Smooth muscle cell (in vitro differentiated cells): ENCODE measurements around the gene SLC5A10. TPM values are rescaled to one million over a fixed set of nuclear protein-coding genes. Genes with fewer than 3 reads are reported as not detected.
"Not testable (repeated sequence)": the region's sequence is repeated elsewhere in the genome, so short reads cannot be mapped to it uniquely, and the experiment has no call there.

Experiments used
- DNase-seq: peaks from one replicate; lab custom pipeline; 2025; ENCODE audit not compliant: unreplicated experiment; lab: John Stamatoyannopoulos, UW
- H2AFZ ChIP-seq: fragments of 200-600 bp; sonication (generic); 2 replicates; pipeline ENCODE4 v1.6.0; 2016; ENCODE audit warnings: antibody characterized with exemption, low read depth, mild to moderate bottlenecking
- H3F3A ChIP-seq: fragments of 200-600 bp; sonication (generic); 2 replicates; pipeline ENCODE4 v1.6.0; 2017; ENCODE audit warnings: antibody characterized with exemption, low read depth
- H3K27ac ChIP-seq: fragments of 200-600 bp; sonication (generic); 2 replicates; pipeline ENCODE4 v1.5.1; 2016; ENCODE audit warnings: low read depth, mild to moderate bottlenecking
- H3K27me3 ChIP-seq: fragments of 200-600 bp; sonication (generic); 2 replicates; pipeline ENCODE4 v1.6.1; 2016; ENCODE audit warnings: low read depth, mild to moderate bottlenecking
- H3K36me3 ChIP-seq: fragments of 200-600 bp; sonication (generic); 2 replicates; pipeline ENCODE4 v1.5.1; 2016; ENCODE audit warnings: low read depth
- H3K4me1 ChIP-seq: fragments of 200-600 bp; sonication (generic); 2 replicates; pipeline ENCODE4 v1.5.1; 2016; ENCODE audit warnings: low read depth
- H3K4me2 ChIP-seq: fragments of 200-600 bp; sonication (generic); 2 replicates; pipeline ENCODE4 v1.6.0; 2016; ENCODE audit warnings: mild to moderate bottlenecking
- H3K4me3 ChIP-seq: fragments of 200-600 bp; sonication (generic); 2 replicates; pipeline ENCODE4 v1.5.1; 2016; ENCODE audit warnings: mild to moderate bottlenecking
- H3K79me2 ChIP-seq: fragments of 200-600 bp; sonication (generic); 2 replicates; pipeline ENCODE4 v1.6.0; 2016; ENCODE audit warnings: low read depth, mild to moderate bottlenecking
- H3K9ac ChIP-seq: fragments of 200-600 bp; sonication (generic); 2 replicates; pipeline ENCODE4 v1.6.0; 2016; ENCODE audit warnings: low read depth
- H3K9me3 ChIP-seq: fragments of 200-600 bp; sonication (generic); replicated peaks from 2 replicates; pipeline ENCODE4 v1.5.1; 2016; ENCODE audit warnings: low read depth
- H4K20me1 ChIP-seq: fragments of 200-600 bp; sonication (generic); 2 replicates; pipeline ENCODE4 v1.6.0; 2016; ENCODE audit warnings: low read depth
- WGBS: methylation state at CpG from one replicate; pipeline ENCODE4 v1.1.7; 2016; ENCODE audit warnings: low lambda C conversion rate; 5-methylcytosine and 5-hydroxymethylcytosine counted together
- polyA plus RNA-seq: library from polyadenylated mRNA; unstranded; fragments of >200 nt; fragmentation: Nextera tagmentation; extraction: Ambion mirVana; gene quantifications from 2 replicates; pipeline ENCODE4 v1.2.1, GENCODE V29; 2016
- total RNA-seq: library from RNA; depleted of rRNA; stranded (reverse); fragments of >200 nt; gene quantifications from 2 replicates; pipeline ENCODE4 v1.2.3, GENCODE V29; 2014
- TF ChIP-seq, protein P1 (sequence below): fragments of 200-600 bp; sonication (generic); IDR thresholded peaks from 2 replicates; pipeline ENCODE4 v1.5.1; 2017; ENCODE audit warnings: borderline replicate concordance, mild to moderate bottlenecking, antibody characterized with exemption; ENCODE audit not compliant: insufficient read depth, poor library complexity, severe bottlenecking

Gene SLC5A10
- total and polyA plus RNA-seq, 2 experiments from 2014 or later = not detected

DNA sequence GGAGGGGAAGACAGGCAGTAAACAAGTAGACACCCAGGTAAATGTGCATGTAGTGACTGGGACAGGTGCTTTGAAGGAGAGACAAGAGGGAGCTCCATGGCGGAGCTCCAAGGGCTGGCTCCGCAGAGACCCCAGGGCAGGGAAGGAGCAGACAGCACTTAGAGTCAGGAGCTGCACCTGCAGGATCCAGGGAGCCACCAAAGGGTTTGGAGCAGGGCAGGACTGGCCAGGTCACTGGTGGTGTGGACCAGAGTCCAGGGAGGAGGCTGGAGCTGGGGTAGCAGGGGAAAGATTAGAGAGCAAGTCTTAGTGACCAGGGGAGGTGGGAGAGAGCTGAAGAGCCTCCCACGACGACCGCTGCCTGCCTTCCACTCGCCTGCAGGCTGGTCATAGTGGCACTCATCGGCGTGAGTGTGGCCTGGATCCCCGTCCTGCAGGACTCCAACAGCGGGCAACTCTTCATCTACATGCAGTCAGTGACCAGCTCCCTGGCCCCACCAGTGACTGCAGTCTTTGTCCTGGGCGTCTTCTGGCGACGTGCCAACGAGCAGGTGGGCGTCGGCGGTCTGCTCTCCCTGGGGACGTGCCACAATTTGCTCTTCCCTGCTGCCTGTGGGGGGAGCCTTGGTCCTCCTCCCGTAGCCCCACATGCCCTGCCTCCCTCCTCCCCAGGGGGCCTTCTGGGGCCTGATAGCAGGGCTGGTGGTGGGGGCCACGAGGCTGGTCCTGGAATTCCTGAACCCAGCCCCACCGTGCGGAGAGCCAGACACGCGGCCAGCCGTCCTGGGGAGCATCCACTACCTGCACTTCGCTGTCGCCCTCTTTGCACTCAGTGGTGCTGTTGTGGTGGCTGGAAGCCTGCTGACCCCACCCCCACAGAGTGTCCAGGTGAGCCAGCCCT, 67.3 kb downstream of the SLC5A10 start:
- no peaks in the 10 kb centered on the region for H4K20me1 ChIP-seq
- TF ChIP-seq, protein P1, sequence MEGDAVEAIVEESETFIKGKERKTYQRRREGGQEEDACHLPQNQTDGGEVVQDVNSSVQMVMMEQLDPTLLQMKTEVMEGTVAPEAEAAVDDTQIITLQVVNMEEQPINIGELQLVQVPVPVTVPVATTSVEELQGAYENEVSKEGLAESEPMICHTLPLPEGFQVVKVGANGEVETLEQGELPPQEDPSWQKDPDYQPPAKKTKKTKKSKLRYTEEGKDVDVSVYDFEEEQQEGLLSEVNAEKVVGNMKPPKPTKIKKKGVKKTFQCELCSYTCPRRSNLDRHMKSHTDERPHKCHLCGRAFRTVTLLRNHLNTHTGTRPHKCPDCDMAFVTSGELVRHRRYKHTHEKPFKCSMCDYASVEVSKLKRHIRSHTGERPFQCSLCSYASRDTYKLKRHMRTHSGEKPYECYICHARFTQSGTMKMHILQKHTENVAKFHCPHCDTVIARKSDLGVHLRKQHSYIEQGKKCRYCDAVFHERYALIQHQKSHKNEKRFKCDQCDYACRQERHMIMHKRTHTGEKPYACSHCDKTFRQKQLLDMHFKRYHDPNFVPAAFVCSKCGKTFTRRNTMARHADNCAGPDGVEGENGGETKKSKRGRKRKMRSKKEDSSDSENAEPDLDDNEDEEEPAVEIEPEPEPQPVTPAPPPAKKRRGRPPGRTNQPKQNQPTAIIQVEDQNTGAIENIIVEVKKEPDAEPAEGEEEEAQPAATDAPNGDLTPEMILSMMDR = no peak
- no peak overlapping the region for H3K4me2 ChIP-seq
- H3K4me1 ChIP-seq = no peaks in the 10 kb centered on the region
- H3K9me3 ChIP-seq = no peaks in the 10 kb centered on the region
- H3K36me3 ChIP-seq = no peaks in the 10 kb centered on the region
- H3K9ac ChIP-seq = no peak overlapping the region
- no peak overlapping the region for H2AFZ ChIP-seq
- H3K79me2 ChIP-seq = no peaks in the 10 kb centered on the region
- no peaks in the 10 kb centered on the region for H3K27me3 ChIP-seq
- 83% methylated on average over 24 of the region's 27 CpGs for WGBS
- DNase-seq = no peak
- H3F3A ChIP-seq = no peaks in the 10 kb centered on the region
- no peak overlapping the region for H3K27ac ChIP-seq
- H3K4me3 ChIP-seq = no peak overlapping the region

DNA sequence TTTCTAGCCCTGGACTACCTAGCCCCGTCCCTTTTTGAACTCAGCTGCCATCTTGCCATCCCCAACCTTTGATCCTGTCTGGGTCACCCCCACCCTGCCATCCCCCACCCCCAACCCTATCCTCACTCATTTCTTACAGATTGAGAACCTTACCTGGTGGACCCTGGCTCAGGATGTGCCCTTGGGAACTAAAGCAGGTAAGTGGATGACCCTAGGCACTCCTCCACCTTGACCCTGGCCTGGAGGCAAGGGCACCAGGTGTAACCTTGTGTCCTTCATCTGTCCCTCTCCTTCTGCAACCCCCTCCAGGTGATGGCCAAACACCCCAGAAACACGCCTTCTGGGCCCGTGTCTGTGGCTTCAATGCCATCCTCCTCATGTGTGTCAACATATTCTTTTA, 68.1 kb downstream of the SLC5A10 start:
- no peak overlapping the region for H3K4me2 ChIP-seq
- 98% methylated on average over 3 of the region's 3 CpGs for WGBS
- no peak for DNase-seq
- H2AFZ ChIP-seq = no peak overlapping the region
- H3F3A ChIP-seq = no peaks in the 10 kb centered on the region
- no peaks in the 10 kb centered on the region for H3K4me1 ChIP-seq
- no peaks in the 10 kb centered on the region for H3K36me3 ChIP-seq
- H3K79me2 ChIP-seq = no peaks in the 10 kb centered on the region
- H3K9ac ChIP-seq = no peak overlapping the region
- H3K9me3 ChIP-seq = no peaks in the 10 kb centered on the region
- no peaks in the 10 kb centered on the region for H4K20me1 ChIP-seq
- TF ChIP-seq, protein P1 = no peak
- H3K27ac ChIP-seq = no peak overlapping the region
- no peak overlapping the region for H3K4me3 ChIP-seq
- H3K27me3 ChIP-seq = no peaks in the 10 kb centered on the region

- not testable (repeated sequence) for H3K36me3 ChIP-seq, H3K9ac ChIP-seq, H3K4me1 ChIP-seq, H3K9me3 ChIP-seq, H3K27ac ChIP-seq, H3K27me3 ChIP-seq, H2AFZ ChIP-seq, H3F3A ChIP-seq, H3K79me2 ChIP-seq, DNase-seq, H3K4me3 ChIP-seq, H4K20me1 ChIP-seq, H3K4me2 ChIP-seq
- 96% methylated on average over 7 of the region's 7 CpGs for WGBS
These were observed 69.2 kb downstream of the SLC5A10 start for GRCh38 chr17:19021011-19021621.

GRCh38 chr17:19021622-19022083, 69.7 kb downstream of the SLC5A10 start:
- H3K36me3 ChIP-seq = no peaks in the 10 kb centered on the region
- no peaks in the 10 kb centered on the region for H3K79me2 ChIP-seq
- no peaks in the 10 kb centered on the region for H3K9me3 ChIP-seq
- no peaks in the 10 kb centered on the region for H3F3A ChIP-seq
- no peaks in the 10 kb centered on the region for H4K20me1 ChIP-seq
- no peak overlapping the region for H3K4me2 ChIP-seq
- no peaks in the 10 kb centered on the region for H3K27me3 ChIP-seq
- WGBS = 95% methylated on average over 24 of the region's 24 CpGs
- H3K9ac ChIP-seq = no peak overlapping the region
- TF ChIP-seq, protein P1 = no peak
- no peak for DNase-seq
- no peak overlapping the region for H3K27ac ChIP-seq
- H3K4me1 ChIP-seq = no peaks in the 10 kb centered on the region
- no peak overlapping the region for H3K4me3 ChIP-seq
- no peak overlapping the region for H2AFZ ChIP-seq
